CD4-positive, alpha-beta T cell treated with Interleukin-15 for 1 hour (primary cell): ENCODE results near the gene IRS1.

Experiments
- DNase-seq: peaks from one replicate; pipeline ENCODE4 v3.0.0-alpha.2; 2020

IRS1 gene

DNA sequence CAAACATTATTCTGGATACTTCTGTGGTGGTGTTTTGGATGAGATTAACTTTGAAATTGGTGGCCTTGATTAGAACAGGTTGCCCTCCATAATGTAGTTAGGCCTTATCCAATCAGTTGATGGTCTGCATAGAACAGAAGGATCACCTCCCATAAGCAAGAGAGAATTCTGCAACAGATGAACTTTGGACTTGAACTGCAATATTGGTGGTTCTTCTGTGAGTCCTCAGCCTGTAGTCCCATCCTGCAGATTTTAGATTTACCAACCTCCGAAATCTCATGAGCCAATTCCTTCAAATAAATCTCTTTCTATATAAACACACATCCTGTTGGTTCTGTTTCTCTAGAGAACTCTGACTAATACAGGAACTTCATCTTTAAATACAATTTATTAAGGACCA is 81.9 kb downstream of the IRS1 start:
- no peak for DNase-seq

DNA sequence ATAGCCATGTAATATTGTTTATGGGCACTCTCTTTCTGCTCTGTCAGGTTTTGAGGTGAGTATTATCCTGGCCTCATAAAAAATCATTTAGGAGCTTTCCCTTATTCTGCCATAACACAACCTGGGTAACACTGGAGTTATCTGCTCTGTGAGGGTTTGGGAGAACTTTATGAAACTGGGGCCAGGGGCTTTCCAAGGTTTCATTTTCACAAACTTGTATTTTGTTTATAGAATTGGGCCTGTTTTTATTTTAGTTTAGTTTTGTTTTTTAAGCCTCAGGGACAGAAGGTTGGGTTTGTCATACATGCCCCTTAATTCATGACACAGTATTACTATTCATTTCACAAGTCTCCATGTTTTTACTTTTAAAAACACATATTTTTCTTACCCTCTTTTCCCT is 83.5 kb downstream of the IRS1 start:
- DNase-seq = no peak

DNA sequence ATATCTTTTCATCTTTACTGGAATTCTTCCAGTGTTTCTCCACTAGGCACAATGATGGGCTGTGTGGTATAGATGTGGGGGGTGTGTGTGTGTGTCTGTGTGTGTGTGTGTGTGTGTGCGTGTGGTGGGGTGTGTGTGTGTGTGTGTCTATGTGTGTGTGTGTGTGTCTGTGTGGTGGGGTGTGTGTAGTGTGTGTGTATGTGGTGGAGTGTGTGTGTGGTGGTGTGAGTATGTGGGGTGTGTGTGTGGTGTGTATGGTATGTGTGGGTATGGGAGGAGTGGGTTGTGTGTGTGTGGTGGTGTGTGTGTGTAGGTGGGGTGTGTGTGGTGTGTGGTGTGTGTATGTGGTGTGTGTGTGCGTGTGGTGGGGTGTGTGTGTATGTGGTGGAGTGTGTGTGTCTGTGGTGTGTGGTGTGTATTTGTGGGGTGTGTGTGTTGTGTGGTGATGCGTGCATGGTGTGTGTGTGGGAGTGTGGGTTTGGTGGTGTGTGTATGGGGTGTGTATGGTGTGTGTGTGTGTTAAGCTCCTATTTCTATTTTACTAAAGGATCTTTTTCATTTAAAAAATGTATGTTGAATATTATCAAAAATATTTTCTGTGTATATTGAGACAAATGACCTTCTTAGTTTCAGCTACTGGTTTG is 84.2 kb downstream of the IRS1 start:
- DNase-seq = no peak

DNA sequence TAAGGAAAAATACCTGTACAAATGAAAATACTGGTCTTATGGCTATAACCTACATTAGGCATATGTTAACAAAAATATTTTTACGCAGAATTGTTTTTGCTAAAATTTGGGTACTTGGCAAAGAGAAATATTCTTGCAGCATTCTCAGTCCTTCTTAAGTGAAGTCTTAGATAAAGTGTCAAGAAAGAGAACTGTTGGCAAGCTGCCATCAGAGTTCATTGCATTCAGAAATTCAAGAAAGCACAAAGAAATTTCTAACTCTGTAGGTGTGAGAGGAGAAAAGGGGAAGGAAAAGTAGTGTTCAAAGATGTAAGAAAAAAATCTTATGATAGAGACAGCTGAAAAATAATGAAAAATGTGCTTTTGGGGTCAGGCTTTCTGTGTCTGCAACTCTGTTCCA is 86.7 kb downstream of the IRS1 start:
- DNase-seq = no peak

DNA sequence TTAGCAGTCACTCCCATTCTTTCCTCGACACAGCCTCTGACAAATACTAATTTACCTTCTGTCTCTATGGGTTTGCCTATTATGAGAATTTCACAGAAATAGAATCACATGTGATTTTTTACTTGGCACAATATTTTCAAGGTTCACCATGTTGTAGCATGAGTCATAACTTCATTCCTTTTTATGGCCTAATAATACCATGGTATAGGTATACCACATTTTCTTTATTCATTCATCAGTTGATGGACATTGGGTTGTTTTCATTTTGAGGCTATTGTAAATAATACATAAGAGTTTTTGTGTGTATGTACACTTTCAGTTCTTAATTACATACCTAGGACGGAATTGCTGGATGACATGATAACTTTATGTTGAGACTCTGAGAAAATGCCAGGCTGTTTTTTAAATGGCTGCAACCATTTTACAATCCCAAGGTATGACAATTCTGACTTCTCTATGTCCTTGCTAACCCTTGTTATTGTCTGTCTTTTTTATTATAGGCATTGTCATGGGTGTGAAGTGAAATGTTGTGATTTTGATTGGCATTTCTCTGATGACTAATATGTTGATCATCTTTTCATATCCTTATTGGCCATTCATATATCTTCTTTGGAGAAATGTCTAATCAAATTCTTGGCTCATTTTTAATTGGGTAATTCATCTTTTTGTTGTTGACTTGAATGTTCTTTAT is 87.9 kb downstream of the IRS1 start:
- DNase-seq = no peak

DNA sequence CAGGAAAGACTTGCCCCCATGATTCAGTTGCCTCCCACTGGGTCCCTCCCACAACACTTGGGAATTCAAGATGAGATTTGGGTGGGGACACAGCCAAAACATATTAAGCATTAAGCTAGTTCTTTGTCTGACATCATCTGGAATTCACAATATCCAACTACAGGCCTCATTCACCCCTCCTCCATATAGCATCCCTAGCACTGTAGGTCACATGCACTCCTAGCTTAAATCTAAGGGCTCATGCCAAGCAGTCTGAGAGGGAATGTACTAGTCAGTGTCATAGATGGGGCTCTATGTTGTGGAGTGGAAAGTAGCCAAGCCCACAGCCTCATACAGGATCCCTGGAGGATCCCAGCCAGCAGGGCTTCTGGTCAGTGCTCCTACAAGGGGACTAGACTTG is 92.1 kb downstream of the IRS1 start:
- DNase-seq = no peak

DNA sequence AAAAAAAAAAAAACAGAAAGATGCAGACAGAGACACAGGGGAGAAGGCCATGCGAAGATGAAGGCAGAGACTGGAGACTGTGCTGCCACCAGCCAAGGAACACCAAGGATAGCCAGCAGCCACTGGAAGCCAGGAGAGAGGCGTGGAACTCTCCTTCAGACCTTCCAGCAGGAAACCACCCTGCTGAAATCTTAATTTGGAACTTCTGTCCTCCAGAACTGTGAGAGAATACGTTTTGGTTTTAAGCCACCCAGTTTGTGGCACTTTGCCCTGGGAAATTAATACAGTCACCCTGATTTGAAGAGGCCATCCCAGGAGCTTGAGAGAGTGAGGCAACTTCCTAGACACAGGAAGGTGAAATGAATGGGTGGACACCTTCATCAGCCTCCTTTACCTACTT is 93.7 kb downstream of the IRS1 start:
- DNase-seq = no peak

DNA sequence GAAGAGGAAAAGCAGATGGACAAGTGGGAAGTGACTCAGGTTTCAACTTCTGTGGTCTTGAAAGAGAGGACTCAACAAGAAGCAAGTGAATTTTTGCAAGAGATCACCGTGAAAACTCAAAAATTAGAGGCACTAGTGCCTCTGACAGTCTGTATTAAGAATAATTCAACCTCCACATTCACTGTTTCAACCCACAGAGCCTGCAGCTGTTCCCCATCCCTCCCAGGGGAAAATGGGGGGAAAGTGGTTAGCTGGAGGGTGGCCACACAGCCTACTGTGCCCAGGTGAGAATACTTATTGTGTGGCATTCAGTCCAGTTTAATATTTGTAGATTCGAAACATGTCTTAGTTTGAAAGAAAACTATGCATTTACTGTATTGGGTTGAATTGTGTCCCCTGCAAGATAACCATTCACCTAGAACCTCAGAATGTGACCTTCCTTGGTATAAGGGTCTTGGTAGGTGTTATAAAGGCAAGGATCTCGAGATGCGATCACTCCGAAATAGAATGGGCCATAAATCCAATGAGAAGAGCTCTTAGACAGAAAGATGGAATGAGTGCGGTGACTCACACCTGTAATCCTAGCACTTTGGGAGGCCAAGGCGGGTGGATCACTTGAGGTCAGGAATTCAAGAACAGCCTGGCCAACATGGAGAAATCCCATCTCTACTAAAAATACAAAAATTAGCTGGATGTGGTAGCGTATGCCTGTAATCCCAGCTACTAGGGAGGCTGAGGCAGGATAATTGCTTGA is 94.3 kb downstream of the IRS1 start:
- DNase-seq = no peak

DNA sequence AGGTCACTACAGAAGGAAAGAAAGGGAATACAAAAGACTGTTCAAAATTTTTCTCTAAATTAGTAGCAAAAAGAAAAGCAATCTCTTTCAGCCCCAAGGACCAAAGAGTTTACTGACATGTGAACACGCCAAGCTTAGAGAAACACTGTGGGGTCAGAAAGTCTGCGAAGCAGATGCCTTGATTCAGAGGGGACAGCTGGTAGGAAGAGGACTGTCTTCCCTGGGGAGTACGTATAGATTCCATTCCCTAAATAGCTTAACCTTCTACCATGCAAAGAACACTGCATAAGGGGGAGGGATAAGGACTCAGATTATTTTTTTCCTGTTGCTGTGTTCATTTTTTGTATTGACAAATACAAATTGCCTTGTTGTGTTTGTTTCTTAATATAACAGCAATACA is 96.1 kb downstream of the IRS1 start:
- DNase-seq = no peak

DNA sequence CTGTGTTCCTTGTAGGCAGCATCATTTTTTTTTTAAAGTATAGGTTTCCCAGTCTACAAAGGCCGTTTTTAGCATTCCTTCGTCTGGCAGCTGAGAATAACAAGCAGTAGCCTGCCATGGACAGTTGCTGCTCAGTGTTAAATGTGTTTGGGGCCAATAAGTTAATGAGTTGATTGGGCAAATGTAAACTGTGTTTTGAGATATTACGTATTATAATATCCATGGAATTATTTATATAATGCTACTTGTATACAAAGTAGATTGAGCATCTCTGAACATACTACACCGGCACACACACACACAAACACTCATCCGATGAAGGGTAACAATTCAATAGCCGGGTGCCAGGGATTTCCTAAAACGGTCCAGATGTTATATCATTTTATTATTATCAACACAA is 97.2 kb downstream of the IRS1 start:
- DNase-seq = no peak

DNA sequence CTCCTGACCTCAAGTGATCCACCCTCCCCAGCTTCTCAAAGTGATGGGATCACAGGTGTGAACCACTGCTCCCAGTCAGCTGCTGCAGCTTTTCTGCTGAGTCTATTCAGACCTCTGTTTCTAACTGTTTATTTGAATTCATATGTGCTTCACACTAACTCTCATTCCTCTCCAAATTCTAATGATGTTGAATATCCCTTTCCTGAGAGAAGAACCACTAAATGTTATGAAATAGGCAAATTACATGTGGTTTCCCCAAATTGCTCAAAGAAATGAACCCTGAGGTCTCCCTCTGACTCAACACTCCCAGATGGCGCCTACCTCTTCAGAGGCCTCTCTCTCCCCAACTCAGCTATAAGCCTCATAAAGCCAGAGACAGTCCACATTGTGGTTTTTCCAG is 98.6 kb downstream of the IRS1 start:
- no peak for DNase-seq

DNA sequence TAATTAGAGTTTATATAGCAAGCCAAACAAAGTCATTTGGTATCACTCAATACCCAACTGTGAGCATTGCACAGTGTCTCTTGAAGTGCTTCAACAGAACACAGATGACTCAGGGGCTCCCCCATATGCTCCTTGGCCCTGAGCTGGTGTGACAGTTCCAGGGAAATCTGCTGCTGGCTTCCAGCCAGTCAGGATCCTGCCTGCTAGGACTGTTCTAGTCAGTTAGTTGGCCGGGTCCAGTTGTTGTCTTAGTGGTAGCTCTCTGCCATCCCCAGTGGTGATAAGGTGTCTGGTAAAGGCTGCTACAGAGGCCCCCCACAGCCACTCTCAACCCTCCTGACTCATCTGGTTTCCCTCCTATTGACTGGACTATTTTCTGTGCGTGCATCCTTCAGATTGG is 100.3 kb downstream of the IRS1 start:
- no peak for DNase-seq

DNA sequence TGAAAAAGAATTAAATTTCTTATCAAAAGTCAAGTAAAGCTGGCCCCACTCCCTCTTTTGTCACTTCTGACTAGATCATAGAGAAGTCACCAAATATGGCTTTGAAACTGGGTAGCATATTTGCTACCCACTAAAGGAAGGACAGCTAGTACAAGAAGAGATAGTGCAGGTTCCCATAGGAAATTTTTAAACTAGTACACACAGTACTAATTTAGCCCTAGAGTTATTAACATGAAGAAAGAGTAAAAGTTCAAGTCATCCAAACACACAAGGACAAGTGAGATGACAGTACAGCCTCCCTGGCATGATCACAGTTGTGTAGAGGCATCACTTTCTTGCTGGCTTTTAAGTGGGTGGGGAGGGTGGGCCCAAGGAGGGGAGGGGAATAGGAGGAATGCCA is 100.9 kb downstream of the IRS1 start:
- DNase-seq = no peak

DNA sequence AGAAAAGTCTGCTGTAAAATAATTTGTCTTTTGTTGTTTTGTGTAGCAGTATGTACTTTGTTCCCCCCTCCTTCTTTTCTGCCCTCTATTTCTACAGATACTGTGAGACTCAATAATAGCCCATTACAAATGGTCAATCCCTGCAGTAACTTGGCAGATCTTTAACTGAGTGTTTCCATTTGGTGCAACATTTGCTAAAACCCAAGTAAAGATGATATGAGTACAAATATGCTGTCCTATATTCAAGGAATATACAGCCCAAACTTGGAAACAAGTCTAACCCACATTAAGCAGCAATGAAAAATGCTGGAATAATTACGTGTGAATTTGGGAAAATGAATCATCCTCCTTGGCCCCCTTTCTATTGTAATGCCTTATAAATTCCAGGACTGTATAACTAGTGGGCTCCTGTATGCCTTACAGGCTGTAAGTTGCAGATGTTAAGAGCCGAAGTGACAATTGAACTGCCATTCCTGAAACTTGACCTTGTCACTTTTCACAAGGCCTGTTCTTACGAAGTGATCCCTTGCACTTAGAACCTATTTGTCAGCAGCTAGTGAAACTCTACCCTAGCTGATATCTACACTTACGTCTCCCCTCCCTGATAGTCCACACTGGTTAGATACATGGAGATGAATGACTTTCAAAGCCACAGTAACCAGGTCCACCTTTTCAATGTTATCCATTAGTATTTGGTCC is 104.9 kb downstream of the IRS1 start:
- no peak for DNase-seq

DNA sequence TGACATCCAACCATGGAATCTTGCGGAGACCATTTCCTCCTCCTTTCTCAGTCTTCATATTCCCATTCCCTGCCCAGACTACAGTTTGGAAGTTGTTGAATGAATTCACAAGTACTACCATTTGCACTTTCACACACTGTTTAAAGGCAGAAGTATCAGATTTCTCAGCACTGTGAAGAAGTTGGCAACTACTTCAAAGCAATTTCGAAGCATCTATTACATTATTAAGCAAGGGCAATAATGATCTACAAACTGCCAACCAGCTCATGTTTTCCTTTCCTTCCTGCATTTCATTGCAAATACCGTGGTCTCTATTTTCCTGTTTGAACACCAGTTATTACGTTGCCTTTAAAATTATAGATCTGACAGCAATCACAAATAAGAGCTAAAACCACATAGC is 105.5 kb downstream of the IRS1 start:
- DNase-seq = no peak

DNA sequence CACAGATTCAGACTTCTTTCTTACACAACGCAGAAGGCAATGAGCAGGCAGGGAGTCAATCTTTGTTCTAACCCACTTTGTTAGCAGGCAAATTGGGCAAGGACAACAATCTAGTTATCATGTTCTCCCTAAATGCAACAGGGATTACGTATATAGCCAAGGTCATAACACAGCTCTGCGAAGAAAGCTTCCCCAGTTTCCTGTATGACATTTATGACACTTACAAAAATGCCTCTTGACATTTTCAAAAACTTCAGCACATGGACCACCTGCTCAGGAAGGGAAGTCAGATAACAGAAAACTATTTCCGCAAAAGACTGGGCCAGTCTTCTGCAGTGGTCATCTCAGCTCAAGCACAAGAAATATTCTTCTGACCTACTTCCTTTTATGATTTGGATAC is 106.1 kb downstream of the IRS1 start:
- no peak for DNase-seq

DNA sequence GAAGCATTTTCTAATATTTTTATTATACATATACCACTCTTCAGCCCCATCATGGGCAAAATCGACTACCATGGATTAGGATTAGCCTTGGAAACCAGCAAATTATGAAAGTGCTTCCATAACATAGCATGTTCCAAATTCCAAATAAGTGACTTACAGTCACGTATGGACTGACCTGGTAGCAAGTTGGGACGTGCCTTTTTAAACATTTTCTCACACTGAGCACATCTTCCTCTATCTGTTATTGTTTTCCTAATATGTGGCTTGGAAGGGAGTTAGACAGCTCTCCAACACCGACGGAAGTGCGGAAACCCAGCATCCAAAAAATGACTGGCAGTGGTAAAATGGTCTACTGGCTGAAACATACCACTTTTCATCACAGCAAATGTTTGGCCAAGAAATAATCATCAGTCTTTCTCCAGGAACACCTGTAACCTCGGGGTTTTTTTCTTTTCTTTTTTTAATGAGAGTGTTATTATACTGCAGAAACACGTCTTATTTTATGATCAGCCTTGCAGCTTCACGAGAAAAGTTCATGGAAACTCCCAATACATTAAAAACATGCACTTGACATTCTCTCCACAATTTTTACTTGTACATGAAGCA is 107.0 kb downstream of the IRS1 start:
- no peak for DNase-seq

DNA sequence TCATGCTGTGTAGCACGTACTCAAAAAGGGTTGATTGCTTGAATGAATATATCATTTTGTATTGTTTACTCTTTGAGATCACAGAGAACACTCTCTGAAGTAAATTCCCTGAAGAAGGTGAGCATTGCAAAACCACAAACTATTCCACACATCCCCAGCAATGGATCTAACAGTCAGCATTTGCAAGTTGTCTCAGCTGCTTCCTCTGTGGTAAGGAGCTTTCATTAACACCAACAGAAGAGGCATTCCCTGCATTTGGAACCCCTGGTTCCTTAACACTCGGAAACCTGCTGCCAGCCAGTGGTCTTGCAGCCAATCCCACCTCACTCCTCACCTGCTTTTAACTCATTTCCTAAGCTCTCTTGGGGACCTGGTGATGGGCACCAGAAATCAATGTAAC is 108.4 kb downstream of the IRS1 start:
- no peak for DNase-seq

DNA sequence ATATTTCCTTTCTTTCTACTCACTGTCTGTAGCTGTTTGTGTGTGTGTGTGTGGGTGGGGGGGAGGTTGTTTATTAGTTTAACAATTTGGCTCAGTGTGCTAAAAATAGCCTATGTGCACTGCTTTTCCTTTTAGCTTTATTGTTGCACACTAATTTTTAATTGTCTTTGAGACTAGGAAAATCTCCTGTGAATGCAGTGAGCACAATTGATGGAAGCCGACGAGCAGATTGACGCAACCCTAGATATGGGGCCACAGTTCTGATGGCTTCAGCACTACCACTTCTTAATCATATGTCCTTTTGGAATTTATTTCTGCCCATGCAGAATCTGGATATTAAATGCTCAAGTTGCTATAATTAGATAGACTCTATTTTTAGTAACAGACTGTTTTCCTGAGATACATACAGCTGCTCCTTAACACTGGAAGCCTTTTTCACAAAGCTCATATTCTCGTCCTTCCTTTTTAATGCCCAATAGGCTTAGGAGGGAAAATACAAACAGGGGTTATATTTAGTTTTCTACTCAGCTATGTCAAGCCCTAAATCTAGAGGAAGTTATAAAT is 109.1 kb downstream of the IRS1 start:
- no peak for DNase-seq

DNA sequence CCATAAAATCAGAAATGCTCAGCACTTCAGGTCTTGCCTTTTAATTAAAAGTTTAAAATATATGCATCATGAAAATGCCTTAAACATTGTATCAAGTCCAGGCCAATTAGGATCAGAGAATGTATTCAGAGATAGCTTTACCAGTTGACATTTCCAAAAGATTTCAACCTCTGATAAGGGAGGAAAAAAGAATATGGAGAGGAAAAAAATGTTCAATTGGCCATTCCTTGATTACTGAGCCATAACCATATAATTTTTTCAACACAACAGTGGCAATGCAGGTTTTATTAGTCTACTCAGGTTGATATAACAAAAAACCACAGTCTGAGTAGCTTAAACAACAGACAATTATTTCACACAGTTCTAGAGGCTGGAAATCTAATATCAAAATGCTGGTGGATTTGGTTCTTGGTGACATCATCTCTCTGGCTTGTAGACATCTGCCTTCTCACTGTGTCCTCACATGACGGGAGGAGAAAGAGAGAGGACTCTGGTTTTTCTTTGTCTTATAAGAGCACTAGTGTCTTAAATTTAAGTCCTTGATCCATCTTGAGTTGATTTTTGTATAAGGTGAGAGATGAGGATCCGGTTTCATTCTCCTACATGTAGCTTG is 111.9 kb downstream of the IRS1 start:
- no peak for DNase-seq

DNA sequence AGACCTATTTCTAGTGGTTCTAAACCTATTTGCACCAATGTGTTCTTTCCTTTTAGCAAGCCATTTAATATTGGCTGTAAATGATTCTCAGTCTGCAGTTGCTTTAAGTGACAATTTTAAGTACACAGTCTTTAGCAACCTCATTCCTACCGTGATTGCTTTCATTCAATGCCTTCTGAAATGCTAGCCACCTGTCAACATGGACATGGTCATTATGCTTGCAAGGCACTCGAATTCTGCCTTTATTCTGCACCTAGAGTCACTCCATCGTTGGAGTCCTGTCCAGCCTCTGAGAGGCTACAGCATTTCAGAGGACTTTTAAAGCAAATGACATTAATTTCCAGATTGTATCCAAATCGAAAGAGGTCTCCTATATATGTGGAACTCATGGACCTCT is 115.1 kb downstream of the IRS1 start:
- DNase-seq = no peak

DNA sequence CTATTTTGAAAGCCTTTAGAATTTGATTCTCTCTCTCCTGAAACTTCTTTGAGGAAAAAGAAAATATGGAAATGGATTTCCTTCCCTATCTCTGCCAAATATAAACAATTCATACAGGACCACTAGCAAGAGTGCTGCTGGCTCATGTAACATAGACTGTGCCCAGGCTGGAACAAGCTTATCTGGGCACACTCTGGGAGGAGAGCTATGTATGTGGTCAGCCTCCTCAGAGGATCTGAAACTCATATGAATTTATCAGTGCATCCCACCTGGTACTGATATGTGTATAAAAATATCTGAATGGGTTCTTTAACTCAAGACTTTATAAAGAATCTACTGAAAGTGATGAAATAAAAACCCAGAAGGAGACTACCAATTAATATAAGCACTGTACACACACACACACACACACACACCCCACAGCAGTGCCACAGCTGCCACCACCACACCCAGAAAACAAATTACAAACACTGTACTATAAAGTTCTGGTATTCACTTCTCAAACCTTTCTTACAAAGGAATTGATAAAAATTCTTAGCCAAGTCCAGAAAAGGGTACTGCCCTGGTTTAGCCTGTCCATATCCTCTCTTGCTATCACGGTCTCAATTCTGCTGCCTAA is 115.6 kb downstream of the IRS1 start:
- DNase-seq = no peak
